Ureter (tissue), 1 donor: ENCODE data around the gene LSM14B. TPM values are rescaled to one million over a fixed set of nuclear protein-coding genes. Genes with fewer than 3 reads are reported as not detected.
"Not testable (repeated sequence)": the region's sequence is repeated elsewhere in the genome, so short reads cannot be mapped to it uniquely, and the experiment has no call there.

Experiments
- DNase-seq: peaks from one replicate; pipeline ENCODE4 v3.0.0-alpha.2; 2020; ENCODE audit warnings: low spot score
- total RNA-seq: library from RNA; stranded (reverse); gene quantifications from one replicate; pipeline ENCODE4 v1.2.4, GENCODE V29; 2023
- donor health status: DM: yes; HTN: yes; CAD: no.

LSM14B gene
- total RNA-seq = 39.0 TPM

- peak; percentile 96 for DNase-seq
These were observed at the start of gene LSM14B for GRCh38 chr20:62121776-62122653. LSM14B (plus strand) TSS chr20:62122475; CDS start chr20:62122667, 192 bp downstream.

DNA sequence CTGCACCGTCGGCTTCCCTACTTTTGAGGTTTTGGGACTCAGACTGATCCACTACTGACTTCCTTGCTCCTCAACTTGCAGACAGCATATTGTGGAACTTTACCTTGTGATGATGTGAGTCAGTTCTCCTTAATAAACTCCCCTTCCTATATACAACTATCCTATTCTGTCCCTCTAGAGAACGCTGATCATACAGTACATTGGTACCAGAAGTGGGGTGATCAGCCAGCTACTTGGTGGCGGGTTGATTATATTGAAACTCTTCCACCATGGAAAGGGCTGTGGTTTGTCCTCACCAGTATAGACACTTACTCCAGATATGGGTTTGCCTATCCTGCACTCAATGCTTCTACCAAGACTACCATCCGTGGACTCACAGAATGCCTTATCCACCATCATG lies 49.0 kb upstream of the LSM14B start:
- DNase-seq = no peak

DNA sequence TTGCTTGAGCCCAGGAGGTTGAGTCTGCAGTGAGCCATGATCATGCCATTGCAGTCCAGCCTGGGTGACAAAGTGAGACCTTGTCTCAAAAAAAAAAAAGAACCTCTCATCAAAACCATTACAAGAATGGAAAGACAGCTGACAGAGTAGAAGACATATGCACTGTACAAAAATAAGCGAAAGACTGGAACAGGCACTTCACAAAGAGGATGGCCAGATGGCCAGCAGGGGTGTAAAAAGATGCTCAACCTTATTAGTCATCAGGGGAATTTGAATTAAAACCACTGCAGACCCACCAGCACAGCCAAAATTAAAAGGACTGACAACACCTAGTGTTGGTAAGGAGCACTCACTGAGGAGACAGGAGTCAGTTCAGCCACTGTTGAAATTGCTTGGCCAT lies 43.1 kb upstream of the LSM14B start:
- no peak for DNase-seq

GRCh38 chr20:62080249-62080990 lies 41.9 kb upstream of the LSM14B start:
- DNase-seq = no peak

DNA sequence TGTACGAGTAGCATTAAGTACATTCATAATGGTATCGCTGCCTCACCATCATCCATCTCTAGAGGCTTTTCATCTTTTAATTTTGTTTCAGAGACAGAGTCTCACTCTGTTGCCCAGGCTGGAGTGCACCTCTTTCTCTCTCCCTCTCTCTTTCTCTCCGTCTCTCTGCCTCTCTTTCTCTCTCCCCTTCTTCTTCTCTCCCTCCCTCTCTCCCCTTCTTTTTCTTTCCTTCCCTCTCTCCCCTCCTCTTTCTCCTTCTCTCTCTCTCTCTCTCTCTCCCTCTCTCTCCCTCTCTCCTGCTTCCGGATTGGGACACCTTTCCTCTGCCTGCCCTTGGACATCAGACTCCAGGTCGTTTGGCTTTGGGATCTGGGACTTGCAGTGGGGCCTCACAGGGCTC lies 39.0 kb upstream of the LSM14B start:
- no peak for DNase-seq

- not testable (repeated sequence) for DNase-seq
These were observed 38.1 kb upstream of the LSM14B start for GRCh38 chr20:62084224-62084623.

DNA sequence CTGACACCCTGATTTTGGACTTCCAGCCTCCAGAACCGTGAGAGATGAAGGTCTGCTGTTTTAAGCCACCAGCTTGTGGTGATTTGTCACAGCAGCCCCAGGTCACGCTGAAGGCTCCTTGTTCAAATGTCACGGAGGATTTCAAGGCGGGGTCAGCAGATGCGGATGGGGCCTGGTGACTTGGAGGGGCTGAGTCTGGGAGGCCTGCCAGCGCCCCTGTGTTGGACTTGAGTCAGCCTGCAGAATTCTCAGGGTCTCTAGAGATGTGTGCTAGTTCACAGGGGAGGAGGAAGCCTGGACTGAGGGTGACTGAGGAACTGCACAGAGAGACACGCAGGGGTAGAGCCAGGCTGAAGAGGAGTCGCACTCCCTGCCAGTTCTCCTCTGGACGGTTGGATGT lies 37.1 kb upstream of the LSM14B start:
- no peak for DNase-seq

DNA sequence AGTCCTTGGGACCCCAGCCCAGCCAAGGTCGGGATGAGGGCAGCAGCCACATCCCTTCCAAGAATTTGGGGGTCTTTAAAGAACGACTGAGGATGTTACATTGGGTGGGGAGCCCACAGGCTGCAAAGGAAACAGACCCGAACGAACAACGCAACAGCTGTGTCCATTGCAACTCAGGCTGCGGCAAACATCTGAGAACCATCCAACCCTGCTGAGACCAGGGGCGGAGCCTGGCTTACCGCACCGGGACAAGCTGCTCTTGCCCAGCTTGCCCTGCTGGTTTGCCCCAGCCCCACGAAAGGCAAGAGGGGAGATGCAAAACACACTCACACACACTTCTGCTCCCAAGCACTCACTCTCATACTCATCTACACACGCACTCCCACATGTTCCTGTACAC lies 35.0 kb upstream of the LSM14B start:
- DNase-seq = no peak

- DNase-seq = no peak
These were observed 34.6 kb upstream of the LSM14B start for GRCh38 chr20:62087632-62088031.

- DNase-seq = no peak
These were observed 33.8 kb upstream of the LSM14B start for GRCh38 chr20:62088258-62089127.

DNA sequence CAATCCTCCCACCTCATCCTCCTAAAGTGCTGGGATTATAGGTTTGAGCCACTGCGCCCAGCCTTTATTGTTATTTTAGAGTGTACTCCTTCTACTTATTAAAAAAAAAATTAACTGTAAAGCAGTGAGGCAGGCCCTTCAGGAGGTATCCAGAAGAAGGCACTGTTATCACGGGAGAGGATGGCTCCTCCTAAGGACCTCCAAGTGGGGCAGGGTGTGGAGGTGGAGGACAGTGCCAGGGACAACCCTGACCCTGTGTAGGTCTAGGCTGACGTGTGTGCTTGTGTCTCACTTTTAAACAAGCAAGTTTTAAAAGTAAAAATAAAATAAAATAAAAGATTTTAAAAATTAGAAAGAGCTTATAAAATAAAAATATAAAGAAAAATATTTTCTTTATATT lies 32.9 kb upstream of the LSM14B start:
- no peak for DNase-seq

- DNase-seq = no peak
These were observed 25.6 kb upstream of the LSM14B start for GRCh38 chr20:62096421-62097380.

GRCh38 chr20:62097881-62098407 lies 24.3 kb upstream of the LSM14B start:
- no peak for DNase-seq

- DNase-seq = no peak
These were observed 21.2 kb upstream of the LSM14B start for GRCh38 chr20:62101078-62101477.

DNA sequence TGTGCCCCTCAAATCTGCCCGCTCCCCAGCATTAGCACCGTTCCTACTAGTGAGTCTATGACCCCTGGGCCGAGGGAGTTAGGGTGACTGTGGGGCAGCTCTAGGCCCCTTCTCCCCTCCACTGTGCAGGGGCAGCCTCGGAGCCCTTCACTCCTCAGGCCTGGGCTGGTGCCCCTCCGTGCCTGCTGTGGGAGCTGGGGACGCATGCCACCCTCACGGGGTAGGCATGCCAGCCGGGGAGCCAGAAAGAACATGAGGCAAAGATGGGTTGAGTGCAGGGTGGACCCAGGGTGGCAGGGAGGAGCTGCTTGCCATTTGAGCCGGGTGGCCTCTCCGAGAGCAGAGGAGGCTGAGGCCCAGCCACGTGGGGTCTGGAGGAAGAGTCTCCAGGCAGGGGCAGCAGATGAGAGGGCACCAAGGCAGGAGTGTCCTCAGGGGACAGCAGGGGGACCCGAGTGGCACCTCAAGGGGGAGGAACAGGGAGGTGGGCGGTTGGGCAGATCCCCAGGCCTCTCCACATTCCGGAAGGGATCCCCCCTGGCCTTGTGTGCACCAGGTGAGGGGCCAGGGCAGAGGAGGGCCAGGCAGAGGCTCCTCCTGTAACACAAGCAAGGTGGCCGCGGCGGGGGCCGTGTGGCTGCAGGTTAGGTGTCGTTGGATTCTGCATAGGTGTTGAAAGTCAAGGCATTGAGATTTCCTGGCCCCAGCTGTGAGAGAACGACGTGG lies 18.6 kb upstream of the LSM14B start:
- DNase-seq = no peak

GRCh38 chr20:62104234-62104789 lies 18.0 kb upstream of the LSM14B start:
- no peak for DNase-seq

DNA sequence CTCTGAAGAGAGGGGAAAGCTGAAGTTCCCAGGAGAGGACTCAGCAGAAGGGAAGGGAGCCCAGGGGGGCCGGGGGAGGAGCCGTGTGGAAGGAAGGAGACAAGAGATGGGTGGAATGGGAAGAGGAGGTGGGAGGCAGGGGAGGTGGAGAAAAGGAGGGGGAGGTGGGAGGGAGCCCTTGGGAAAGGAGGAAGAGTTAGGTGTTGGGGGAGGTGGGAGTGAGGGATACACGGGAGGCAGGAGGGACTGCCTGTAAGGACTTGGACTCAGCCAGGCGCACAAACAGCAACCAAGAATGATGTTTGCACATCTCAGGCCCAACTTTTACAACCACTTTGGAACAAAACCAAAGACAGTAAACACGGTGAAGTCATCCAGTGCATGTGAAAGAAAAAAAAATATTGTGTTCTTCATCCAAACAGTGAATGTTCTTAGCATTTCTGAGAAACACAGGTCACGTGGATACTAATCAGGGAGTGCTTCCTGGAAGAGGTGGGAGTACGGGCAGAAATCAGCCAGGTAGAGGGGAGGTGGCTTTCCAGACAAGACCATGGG lies 17.4 kb upstream of the LSM14B start:
- no peak for DNase-seq

DNA sequence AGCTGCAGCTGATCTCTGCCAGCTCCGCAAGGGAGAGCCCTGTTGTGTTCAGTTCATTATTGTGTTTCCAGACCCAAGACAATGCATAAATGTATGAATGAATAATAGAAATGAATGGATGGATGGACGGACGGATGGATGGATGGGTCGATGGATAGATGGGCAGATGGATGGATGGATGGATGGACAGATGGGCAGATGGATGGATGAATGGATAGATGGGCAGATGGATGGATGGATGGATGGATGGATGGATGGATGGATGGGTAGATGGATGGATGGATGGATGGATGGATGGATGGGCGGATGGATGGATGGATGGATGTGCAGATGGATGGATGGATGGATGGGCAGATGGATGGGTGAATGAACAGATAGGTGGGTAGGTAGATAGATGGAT lies 16.7 kb upstream of the LSM14B start:
- no peak for DNase-seq

GRCh38 chr20:62111148-62111547 lies 11.1 kb upstream of the LSM14B start:
- DNase-seq = no peak
